GM13976 (cell line): ENCODE data around the gene TPRX2.
"Not testable (repeated sequence)": the region's sequence is repeated elsewhere in the genome, so short reads cannot be mapped to it uniquely, and the experiment has no call there.

ENCODE experiments used
- DNase-seq: peaks from one replicate; pipeline ENCODE4 v3.0.0; 2012; ENCODE audit warnings: low spot score
- CTCF ChIP-seq: IDR thresholded peaks from 2 replicates; pipeline ENCODE4 v1.5.1; 2012; ENCODE audit warnings: borderline replicate concordance, mild to moderate bottlenecking; ENCODE audit not compliant: insufficient read depth; ENCODE audit errors: extremely low read depth, missing control alignments, control extremely low read depth
- in situ Hi-C: fragments of 300-500 bp; cut with MboI; formaldehyde crosslinking; loops from one replicate; pipeline ENCODE4 v1.12.0; 2022; ENCODE audit warnings: low sequenced_read_pairs, mixed read lengths, inconsistent platforms; ENCODE audit not compliant: unreplicated experiment

Gene TPRX2

DNA sequence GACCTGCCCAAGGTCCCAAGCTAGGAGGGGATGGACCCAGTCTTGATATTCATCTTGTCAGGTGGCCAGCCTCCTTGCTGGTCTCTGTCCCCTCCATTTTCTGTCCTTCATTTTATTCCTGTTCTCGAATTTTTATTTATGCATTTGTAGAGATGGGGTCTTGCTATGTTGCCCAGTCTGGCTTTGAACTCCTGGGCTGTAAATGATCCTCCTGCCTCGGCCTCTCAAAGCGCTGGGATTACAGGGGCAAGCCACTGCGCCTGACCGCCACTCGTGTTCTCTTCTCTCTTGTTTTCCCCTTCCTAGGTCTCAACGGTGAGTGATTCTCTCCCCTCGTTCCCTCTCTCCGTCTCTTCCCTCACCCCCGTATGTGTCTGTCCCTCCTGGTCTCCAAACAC, 10.6 kb upstream of the TPRX2 start:
- no peak for TF ChIP-seq CTCF
- no peak for DNase-seq
- in situ Hi-C loops, result no loop called here

GRCh38 chr19:47848823-47849473, 10.1 kb upstream of the TPRX2 start:
- no peak for DNase-seq
- TF ChIP-seq CTCF, result no peak
- in situ Hi-C loops, result no loop called here

GRCh38 chr19:47853003-47853402, 6.0 kb upstream of the TPRX2 start:
- DNase-seq, result no peak
- in situ Hi-C loops, result no loop called here
- no peak for TF ChIP-seq CTCF

- in situ Hi-C loops, result no loop called here
- TF ChIP-seq CTCF, result no peak
- no peak for DNase-seq
These were observed 4.6 kb upstream of the TPRX2 start for GRCh38 chr19:47854459-47854858.

DNA sequence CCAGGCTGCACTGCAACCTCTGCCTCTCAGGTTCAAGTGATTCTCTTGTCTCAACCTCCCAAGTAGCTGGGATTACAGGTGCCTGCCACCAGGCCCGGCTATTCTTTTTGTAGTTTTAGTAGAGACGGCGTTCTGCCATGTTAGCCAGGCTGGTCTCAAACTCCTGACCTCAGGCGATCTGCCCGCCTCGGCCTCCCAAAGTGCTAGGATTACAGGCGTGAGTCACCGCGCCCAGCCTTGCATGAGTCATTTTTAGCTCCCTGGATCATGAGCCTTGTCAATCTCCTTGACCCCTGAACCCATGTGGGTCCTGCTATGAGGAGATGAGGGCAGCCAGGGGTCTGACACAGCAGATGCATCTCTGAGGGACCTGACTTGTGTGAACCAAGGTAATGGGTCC, 804 bp upstream of the TPRX2 start:
- in situ Hi-C loops, DNase-seq: not testable (repeated sequence)

DNA sequence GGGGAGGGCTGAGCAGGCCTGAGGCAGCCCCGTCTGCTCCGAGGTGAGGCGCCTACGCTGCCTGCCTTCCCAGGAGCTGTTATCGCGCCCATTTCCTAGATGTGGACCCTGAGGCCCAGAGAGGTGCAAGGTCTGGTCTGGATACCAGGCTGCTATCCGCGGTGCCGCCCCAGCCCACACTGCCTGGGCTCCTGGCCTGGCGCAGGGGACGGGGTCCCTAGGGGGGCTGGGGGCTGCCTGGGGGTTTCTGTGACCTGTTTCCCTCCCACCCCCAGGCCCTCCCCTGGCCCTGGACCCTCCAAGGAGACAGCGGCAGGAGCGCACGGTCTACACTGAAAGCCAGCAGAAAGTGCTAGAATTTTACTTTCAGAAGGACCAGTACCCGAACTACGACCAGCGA, 803 bp downstream of the TPRX2 start:
- in situ Hi-C loops, result not testable (repeated sequence)

DNA sequence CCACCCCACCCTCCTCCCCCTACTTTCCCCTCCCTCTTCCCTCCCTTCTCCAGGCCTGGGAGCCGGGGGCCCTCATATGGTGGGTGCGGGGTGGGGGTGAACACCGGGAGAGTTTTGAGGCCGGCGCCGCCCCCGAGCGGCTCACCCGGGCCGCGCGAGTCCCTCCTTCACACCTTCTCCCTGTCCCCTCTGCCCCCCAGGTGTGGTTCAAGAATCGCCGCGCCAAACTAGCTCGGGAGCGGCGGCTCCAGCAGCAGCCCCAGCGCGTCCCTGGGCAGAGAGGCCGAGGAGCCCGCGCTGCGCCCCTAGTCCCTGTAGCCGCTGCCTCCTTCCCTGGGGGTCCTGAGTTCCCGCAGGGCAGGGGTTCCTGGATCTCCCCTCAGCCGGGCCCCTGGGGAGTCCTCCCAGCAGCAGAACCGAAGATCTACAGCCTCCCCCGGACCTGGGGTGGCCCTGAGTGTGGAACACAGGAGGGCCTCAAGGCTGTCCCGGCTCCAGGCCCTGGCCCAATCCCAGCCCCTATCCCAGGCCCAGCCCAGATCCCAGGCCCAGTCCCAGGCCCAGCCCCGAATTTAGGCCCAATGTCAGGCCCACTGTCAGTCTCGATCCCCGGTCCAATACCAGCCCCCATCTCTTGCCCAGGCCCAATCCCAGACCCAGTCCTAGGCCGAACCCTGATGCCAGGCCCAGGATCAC, 1.7 kb downstream of the TPRX2 start:
- DNase-seq, result no peak
- in situ Hi-C loops, result no loop called here
- TF ChIP-seq CTCF, result no peak

More for the DNA sequence above, 803 bp downstream of the TPRX2 start:
- DNase-seq, result not testable (repeated sequence)
